Middle frontal gyrus (tissue), 1 donor: ENCODE data around the gene PLXNA1.

Source experiments
- DNase-seq: peaks from one replicate; pipeline ENCODE4 v3.0.0-alpha.2; 2015; ENCODE audit warnings: low spot score; ENCODE audit errors: extremely low spot score

PLXNA1 gene

GRCh38 chr3:126982471-126983175, at the start of gene PLXNA1:
Gene PLXNA1 (plus strand): TSS chr3:126983115. CDS start chr3:126988594, 5,479 bp downstream.
- DNase-seq: peak; percentile 31

GRCh38 chr3:126934031-126934531, 48.8 kb upstream of the PLXNA1 start:
- DNase-seq: no peak

GRCh38 chr3:126934991-126935390, 47.9 kb upstream of the PLXNA1 start:
- no peak for DNase-seq

GRCh38 chr3:126935756-126936509, 47.0 kb upstream of the PLXNA1 start:
- no peak for DNase-seq

- DNase-seq: no peak
Measured at GRCh38 chr3:126936853-126937425, 46.0 kb upstream of the PLXNA1 start.

- no peak for DNase-seq
Measured at GRCh38 chr3:126937533-126937932, 45.4 kb upstream of the PLXNA1 start.

- no peak for DNase-seq
Measured at GRCh38 chr3:126937973-126938372, 44.9 kb upstream of the PLXNA1 start.

- DNase-seq: no peak
Measured at GRCh38 chr3:126938520-126939337, 44.2 kb upstream of the PLXNA1 start.

- DNase-seq: no peak
Measured at GRCh38 chr3:126939338-126939718, 43.6 kb upstream of the PLXNA1 start.

- DNase-seq: no peak
Measured at GRCh38 chr3:126939733-126940132, 43.2 kb upstream of the PLXNA1 start.

- DNase-seq: no peak
Measured at GRCh38 chr3:126941721-126942270, 41.1 kb upstream of the PLXNA1 start.

- no peak for DNase-seq
Measured at GRCh38 chr3:126944089-126944965, 38.6 kb upstream of the PLXNA1 start.

- no peak for DNase-seq
Measured at GRCh38 chr3:126945171-126945721, 37.7 kb upstream of the PLXNA1 start.

- no peak for DNase-seq
Measured at GRCh38 chr3:126945891-126946290, 37.0 kb upstream of the PLXNA1 start.

GRCh38 chr3:126946405-126946804, 36.5 kb upstream of the PLXNA1 start:
- no peak for DNase-seq

GRCh38 chr3:126947429-126947828, 35.5 kb upstream of the PLXNA1 start:
- DNase-seq: no peak

- no peak for DNase-seq
Measured at GRCh38 chr3:126948980-126949535, 33.9 kb upstream of the PLXNA1 start.

- no peak for DNase-seq
Measured at GRCh38 chr3:126951561-126951960, 31.4 kb upstream of the PLXNA1 start.

GRCh38 chr3:126952261-126952982, 30.5 kb upstream of the PLXNA1 start:
- DNase-seq: no peak
